DND-41 (cell line): ENCODE data around the gene MICAL3.

Experiments
- CTCF ChIP-seq: IDR thresholded peaks from 2 replicates; pipeline ENCODE4 v1.5.1; 2012; ENCODE audit warnings: borderline replicate concordance, low read length, moderate library complexity, mild to moderate bottlenecking; ENCODE audit not compliant: poor library complexity, severe bottlenecking; ENCODE audit errors: extremely low read depth
- EZH2 ChIP-seq: IDR thresholded peaks from 3 replicates; pipeline ENCODE4 v1.6.1; 2012; ENCODE audit warnings: borderline replicate concordance, low read depth, mild to moderate bottlenecking, moderate library complexity, low read length, inconsistent platforms; ENCODE audit not compliant: severe bottlenecking

- TF ChIP-seq CTCF (no peak), EZH2 (no peak)
Observed at GRCh38 chr22:17911312-17911705, 113.1 kb downstream of the MICAL3 start.
